Motor neuron (in vitro differentiated cells): Measurements from ENCODE around the gene OR10J1. TPM values are rescaled to one million over a fixed set of nuclear protein-coding genes. Genes with fewer than 3 reads are reported as not detected.

ENCODE experiments used
- ATAC-seq, 8 experiments: fragments of 200-7000 bp; cut with Tn5 transposase; replicated peaks in 6 of 8; 2 replicates each; pipeline ENCODE4 v1.8.0; 2021; ENCODE audit warnings: mild to moderate bottlenecking in 8 of 8, moderate library complexity in 8 of 8
- H3K27ac ChIP-seq, 2 donors: fragments of 250-450 bp; sonication (Bioruptor Pico); 2 replicates each; pipeline ENCODE4 v1.9.0; 2021; ENCODE audit warnings: antibody characterized with exemption in 2 of 2, mild to moderate bottlenecking in 2 of 2, moderate library complexity in 1 of 2
- H3K4me1 ChIP-seq, 2 donors: fragments of 250-450 bp; sonication (Bioruptor Pico); replicated peaks in 1 of 2; 2 replicates each; pipeline ENCODE4 v1.6.1; 2021; ENCODE audit warnings: antibody characterized with exemption in 2 of 2, mild to moderate bottlenecking in 2 of 2, moderate library complexity in 1 of 2
- H3K4me3 ChIP-seq, 5 donors: fragments of 250-450 bp; sonication (Bioruptor Pico); 2 replicates each; pipeline ENCODE4 v1.9.0; 2021; ENCODE audit warnings: antibody characterized with exemption in 5 of 5, mild to moderate bottlenecking in 5 of 5, moderate library complexity in 4 of 5
- WGBS, 10 experiments: fragments of 450-650 bp; shearing (Covaris generic); methylation state at CpG; one replicate each; pipeline ENCODE4 v1.0.0; 2022; 5-methylcytosine and 5-hydroxymethylcytosine counted together
- in situ Hi-C, 9 experiments: fragments of 400-800 bp; cut with MboI; loops; one replicate each; pipeline ENCODE4 v1.15.0; 2021; ENCODE audit warnings: low sequenced_read_pairs in 9 of 9, low pct_unique_long_range_greater_than_20kb in 2 of 9; ENCODE audit not compliant: unreplicated experiment in 9 of 9
- total RNA-seq, 8 experiments: library from RNA; unstranded; fragments of 300-600 nt; gene quantifications; 2 replicates each; pipeline versions ENCODE4 v1.2.3 to v1.2.4, GENCODE V29; 2022

The OR10J1 gene
- total RNA-seq, result under 1 TPM in 5 of 8 experiments, not detected in 3; 0.05 to 0.62 (median 0.14) TPM

GRCh38 chr1:159439422-159439821, at the start of gene OR10J1:
Gene OR10J1, plus strand, starts transcription at chr1:159439722. Its CDS starts 70 bp downstream, at chr1:159439792.
- Histone ChIP-seq H3K4me1 (no peaks in the 10 kb centered on the region), H3K27ac (no peak within 1 kb of the TSS), H3K4me3 (no peak within 1 kb of the TSS)
- no peak for ATAC-seq
- in situ Hi-C loops, result no loop called here

GRCh38 chr1:159406821-159407220, 32.7 kb upstream of the OR10J1 start:
- WGBS, 10 experiments, result 0 to 100% (median 61%) methylated on average over 1 to 2 of the region's 2 CpGs; no CpG with 5 or more reads in 1 of the 10 experiments
- H3K27ac ChIP-seq, result no peak overlapping the region
- H3K4me1 ChIP-seq, result no peaks in the 10 kb centered on the region
- no peak for ATAC-seq
- in situ Hi-C loops, result no loop called here
- H3K4me3 ChIP-seq, result no peak overlapping the region

- 23 to 85% (median 70%) methylated on average over 4 to 6 of the region's 6 CpGs; no CpG with 5 or more reads in 1 of the 10 experiments for WGBS, 10 experiments
- H3K4me1 ChIP-seq, result no peaks in the 10 kb centered on the region
- in situ Hi-C loops, result no loop called here
- ATAC-seq, result no peak
- H3K27ac ChIP-seq, result no peak overlapping the region
- H3K4me3 ChIP-seq, result no peak overlapping the region
Measured at GRCh38 chr1:159408862-159409400, 30.6 kb upstream of the OR10J1 start.

GRCh38 chr1:159421821-159422220, 17.7 kb upstream of the OR10J1 start:
- H3K27ac ChIP-seq, result no peak overlapping the region
- H3K4me3 ChIP-seq, result no peak overlapping the region
- in situ Hi-C loops, result no loop called here
- no peak for ATAC-seq
- H3K4me1 ChIP-seq, result no peaks in the 10 kb centered on the region
- 60 to 90% (median 80%) methylated on average over 1 to 6 of the region's 8 CpGs; no CpG with 5 or more reads in 5 of the 10 experiments for WGBS, 10 experiments

- 11 to 78% (median 46%) methylated on average over 2 to 3 of the region's 3 CpGs for WGBS, 10 experiments
- Histone ChIP-seq H3K27ac (no peak overlapping the region), H3K4me3 (no peak overlapping the region), H3K4me1 (no peaks in the 10 kb centered on the region)
- in situ Hi-C loops, result no loop called here
- ATAC-seq, result no peak
Measured at GRCh38 chr1:159428536-159428935, 11.0 kb upstream of the OR10J1 start.

- no peak overlapping the region for H3K4me3 ChIP-seq
- in situ Hi-C loops, result no loop called here
- no peaks in the 10 kb centered on the region for H3K4me1 ChIP-seq
- peak in 1 of 8 experiments; percentile 40 for ATAC-seq
- H3K27ac ChIP-seq, result no peak overlapping the region
- WGBS, 10 experiments, result 0 to 97% (median 41%) methylated on average over 1 to 4 of the region's 4 CpGs; no CpG with 5 or more reads in 4 of the 10 experiments
Measured at GRCh38 chr1:159429074-159429861, 10.3 kb upstream of the OR10J1 start.

GRCh38 chr1:159430985-159431384, 8.5 kb upstream of the OR10J1 start:
- H3K4me1 ChIP-seq, result no peaks in the 10 kb centered on the region
- no peak for ATAC-seq
- 23 to 94% (median 81%) methylated on average over 1 to 6 of the region's 6 CpGs; no CpG with 5 or more reads in 3 of the 10 experiments for WGBS, 10 experiments
- in situ Hi-C loops, result no loop called here
- H3K27ac ChIP-seq, result no peak overlapping the region
- no peak overlapping the region for H3K4me3 ChIP-seq

GRCh38 chr1:159431904-159432303, 7.6 kb upstream of the OR10J1 start, which contains the start of gene OR10J4:
Gene OR10J4, plus strand, starts transcription at chr1:159432204.
- Histone ChIP-seq H3K4me3 (no peak within 1 kb of the TSS), H3K4me1 (no peaks in the 10 kb centered on the region), H3K27ac (no peak within 1 kb of the TSS)
- in situ Hi-C loops, result no loop called here
- ATAC-seq, result no peak
- WGBS, 10 experiments, result 0 to 100% (median 100%) methylated on average over 1 of the region's 1 CpG; no CpG with 5 or more reads in 6 of the 10 experiments

- 0 to 90% (median 54%) methylated on average over 2 to 4 of the region's 4 CpGs for WGBS, 10 experiments
- no peak overlapping the region for H3K4me3 ChIP-seq
- in situ Hi-C loops, result no loop called here
- H3K4me1 ChIP-seq, result no peaks in the 10 kb centered on the region
- ATAC-seq, result no peak
- H3K27ac ChIP-seq, result no peak overlapping the region
Measured at GRCh38 chr1:159436469-159436868, 3.1 kb upstream of the OR10J1 start.

- H3K4me1 ChIP-seq, result no peaks in the 10 kb centered on the region
- H3K4me3 ChIP-seq, result no peak overlapping the region
- in situ Hi-C loops, result no loop called here
- no peak for ATAC-seq
- no peak overlapping the region for H3K27ac ChIP-seq
Measured at GRCh38 chr1:159441360-159441759, 1.8 kb downstream of the OR10J1 start.

- 0 to 92% (median 69%) methylated on average over 2 of the region's 2 CpGs; no CpG with 5 or more reads in 3 of the 10 experiments for WGBS, 10 experiments
- Histone ChIP-seq H3K4me3 (no peak overlapping the region), H3K27ac (no peak overlapping the region), H3K4me1 (no peaks in the 10 kb centered on the region)
- ATAC-seq, result no peak
- in situ Hi-C loops, result no loop called here
Measured at GRCh38 chr1:159442428-159442827, 2.9 kb downstream of the OR10J1 start.

GRCh38 chr1:159443066-159443750, 3.7 kb downstream of the OR10J1 start:
- in situ Hi-C loops, result no loop called here
- 0 to 84% (median 21%) methylated on average over 1 to 4 of the region's 4 CpGs for WGBS, 10 experiments
- no peak overlapping the region for H3K27ac ChIP-seq
- no peak overlapping the region for H3K4me3 ChIP-seq
- no peaks in the 10 kb centered on the region for H3K4me1 ChIP-seq
- ATAC-seq, result no peak

GRCh38 chr1:159444511-159444910, 5.0 kb downstream of the OR10J1 start:
- in situ Hi-C loops, result no loop called here
- Histone ChIP-seq H3K27ac (no peak overlapping the region), H3K4me3 (no peak overlapping the region), H3K4me1 (no peaks in the 10 kb centered on the region)
- no peak for ATAC-seq
